PC-9 (cell line): ENCODE measurements around the gene RPS14. TPM values are rescaled to one million over a fixed set of nuclear protein-coding genes. Genes with fewer than 3 reads are reported as not detected.

Experiments
- BruUV-seq: library from RNA; stranded (reverse); fragments of 400-500 nt; replicated peaks from 2 replicates; lab custom pipeline; 2021; lab: Mats Ljungman, UMichigan
- CTCF ChIA-PET: fragments of 300-600 bp; sonication (Branson Sonifier 250); formaldehyde crosslinking; loops from one replicate; lab custom pipeline; 2022; ENCODE audit warnings: antibody characterized with exemption; lab: Charles Lee
- POLR2A ChIA-PET: fragments of 300-600 bp; sonication (Branson Sonifier 250); formaldehyde crosslinking; loops from one replicate; lab custom pipeline; 2022; ENCODE audit warnings: antibody characterized with exemption; ENCODE audit not compliant: unreplicated experiment; lab: Charles Lee
- DNase-seq, 2 experiments: peaks; one replicate each; pipeline versions ENCODE4 v3.0.0 to v3.0.0-alpha.2; 2015 to 2022; ENCODE audit warnings: mixed read lengths in 1 of 2
- H2AFZ ChIP-seq: fragments of 200-600 bp; sonication (generic); 2 replicates; pipeline ENCODE4 v1.8.1; 2017; ENCODE audit warnings: antibody characterized with exemption
- H3F3A ChIP-seq: fragments of 200-600 bp; sonication (generic); 2 replicates; pipeline ENCODE4 v1.8.1; 2017; ENCODE audit warnings: antibody characterized with exemption, mild to moderate bottlenecking, low read depth; ENCODE audit not compliant: insufficient read depth
- H3K27ac ChIP-seq: fragments of 200-600 bp; sonication (generic); 2 replicates; pipeline ENCODE4 v1.6.1; 2016; ENCODE audit warnings: mixed run types
- H3K27me3 ChIP-seq: fragments of 200-600 bp; sonication (generic); 2 replicates; pipeline ENCODE4 v1.6.1; 2016; ENCODE audit warnings: low read depth, mixed run types; ENCODE audit not compliant: insufficient read depth
- H3K36me3 ChIP-seq: fragments of 200-600 bp; sonication (generic); 2 replicates; pipeline ENCODE4 v1.6.1; 2016; ENCODE audit warnings: low read depth, mixed run types
- H3K4me1 ChIP-seq: fragments of 200-600 bp; sonication (generic); replicated peaks from 2 replicates; pipeline ENCODE4 v1.6.1; 2016; ENCODE audit warnings: mixed run types; ENCODE audit not compliant: insufficient read depth
- H3K4me2 ChIP-seq: fragments of 200-600 bp; sonication (generic); 2 replicates; pipeline ENCODE4 v1.6.1; 2017; ENCODE audit warnings: mixed run types
- H3K4me3 ChIP-seq: fragments of 200-600 bp; sonication (generic); 2 replicates; pipeline ENCODE4 v1.6.1; 2016; ENCODE audit warnings: mixed run types
- H3K79me2 ChIP-seq: fragments of 200-600 bp; sonication (generic); 2 replicates; pipeline ENCODE4 v1.6.1; 2017; ENCODE audit warnings: low read depth, mixed run types
- H3K9me2 ChIP-seq: fragments of 200-600 bp; sonication (generic); 2 replicates; pipeline ENCODE4 v1.8.1; 2017; ENCODE audit warnings: mild to moderate bottlenecking; ENCODE audit not compliant: insufficient read depth
- H3K9me3 ChIP-seq: fragments of 200-600 bp; sonication (generic); 2 replicates; pipeline ENCODE4 v1.8.1; 2016; ENCODE audit warnings: low read depth; ENCODE audit not compliant: insufficient read depth
- H4K20me1 ChIP-seq: fragments of 200-600 bp; sonication (generic); 2 replicates; pipeline ENCODE4 v1.8.1; 2017; ENCODE audit not compliant: insufficient read depth
- CTCF ChIP-seq: fragments of 200-600 bp; sonication (generic); conservative IDR thresholded peaks from 2 replicates; pipeline ENCODE4 v1.6.1; 2017; ENCODE audit warnings: mixed run types, antibody characterized with exemption, mild to moderate bottlenecking, moderate library complexity
- EZH2 ChIP-seq: fragments of 200-600 bp; sonication (generic); IDR thresholded peaks from 2 replicates; pipeline ENCODE4 v1.8.0; 2017; ENCODE audit warnings: antibody characterized with exemption, low read depth
- intact Hi-C: fragments of 100-400 bp; cut with micrococcal nuclease; formaldehyde crosslinking; loops from one replicate; pipeline ENCODE4 v1.10.0; 2022; ENCODE audit not compliant: unreplicated experiment
- total RNA-seq: library from RNA; stranded (reverse); gene quantifications from 2 replicates; pipeline ENCODE4 v1.2.3, GENCODE V29; 2021

RPS14 gene
- total RNA-seq, 1 experiment from 2014 or later, result 2,907 TPM

- POLR2A ChIA-PET, result no interaction called here
- no peak overlapping the region for H3K27ac ChIP-seq
Observed at GRCh38 chr5:150401376-150402228, 47.9 kb downstream of the RPS14 start.

GRCh38 chr5:150401076-150401375 lies 48.5 kb downstream of the RPS14 start:
- DNase-seq, result no peak

More at GRCh38 chr5:150401376-150402228, 47.9 kb downstream of the RPS14 start:
- Histone ChIP-seq H3K79me2 (no peaks in the 10 kb centered on the region), H3K9me3 (no peaks in the 10 kb centered on the region), H3K9me2 (no peaks in the 10 kb centered on the region), H3F3A (0 out of 2 replicates have a peak, but pooled peaks cover 5% of the 10 kb centered on the region), H3K4me2 (no peak overlapping the region), H3K36me3 (no peaks in the 10 kb centered on the region), H3K4me1 (no peaks in the 10 kb centered on the region), H3K4me3 (no peak overlapping the region), H4K20me1 (no peaks in the 10 kb centered on the region), H2AFZ (no peak overlapping the region), H3K27me3 (no peaks in the 10 kb centered on the region)
- no peak for DNase-seq
- CTCF ChIA-PET, result no interaction called here
- BruUV-seq, result TSS peak; percentile 91
- intact Hi-C loops, result no loop called here
- TF ChIP-seq EZH2, result no peak
- TF ChIP-seq CTCF, result no peak

More at GRCh38 chr5:150401076-150401375, 48.5 kb downstream of the RPS14 start:
- Histone ChIP-seq H4K20me1 (no peaks in the 10 kb centered on the region), H3F3A (0 out of 2 replicates have a peak, but pooled peaks cover 5% of the 10 kb centered on the region), H3K4me3 (no peak overlapping the region), H3K4me1 (no peaks in the 10 kb centered on the region), H3K36me3 (no peaks in the 10 kb centered on the region), H3K27me3 (no peaks in the 10 kb centered on the region), H3K27ac (no peak overlapping the region), H3K9me2 (no peaks in the 10 kb centered on the region), H3K4me2 (no peak overlapping the region), H3K79me2 (no peaks in the 10 kb centered on the region), H3K9me3 (no peaks in the 10 kb centered on the region), H2AFZ (no peak overlapping the region)
- CTCF ChIA-PET, result no interaction called here
- intact Hi-C loops, result no loop called here
- POLR2A ChIA-PET, result no interaction called here
- BruUV-seq, result no TSS peak
- no peak for TF ChIP-seq EZH2
- no peak for TF ChIP-seq CTCF
